Measurements from ENCODE around the gene SCTR. TPM values are rescaled to one million over a fixed set of nuclear protein-coding genes. Genes with fewer than 3 reads are reported as not detected.

Gene SCTR
- total RNA-seq, 1 experiment from 2014 or later = not detected

DNA sequence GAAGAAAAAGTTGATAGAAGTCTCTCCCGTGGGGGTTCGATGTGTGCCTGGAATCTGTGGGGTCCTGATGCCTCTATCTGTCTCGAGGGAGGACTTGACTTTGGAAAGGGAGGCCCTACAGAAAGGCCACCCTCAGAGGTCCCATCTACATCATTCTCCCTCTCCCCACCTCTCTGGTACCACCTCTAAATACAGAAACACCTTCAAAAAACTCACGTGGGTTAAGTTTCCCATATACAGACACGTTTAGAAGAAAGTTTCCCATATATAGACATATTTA, 97.9 kb downstream of the SCTR start:
- H3K4me1 ChIP-seq (ENCODE audit: low read length) = peaks cover 20% of the 10 kb centered on the region
- no peak overlapping the region for H2AFZ ChIP-seq (ENCODE audit: low read length)
- H3K9ac ChIP-seq (ENCODE audit: low read length) = no peak overlapping the region
- H4K20me1 ChIP-seq (ENCODE audit: insufficient read depth, low read depth, low read length) = peaks cover 14% of the 10 kb centered on the region
- H3K27ac ChIP-seq (ENCODE audit: low read length) = no peak overlapping the region
- no peaks in the 10 kb centered on the region; the same call in 1 of the 2 replicates for H3K27me3 ChIP-seq (ENCODE audit: low read length)
- DNase-seq = no peak
- no peaks in the 10 kb centered on the region for H3K9me2 ChIP-seq (replicated peaks; ENCODE audit: insufficient read depth, low read length)
- H3K36me3 ChIP-seq (ENCODE audit: insufficient read depth, low read length) = no peaks in the 10 kb centered on the region
- H3K79me2 ChIP-seq (ENCODE audit: low read length) = no peaks in the 10 kb centered on the region
- H3K4me3 ChIP-seq (ENCODE audit: low read length) = no peak overlapping the region
- H3K9me3 ChIP-seq (ENCODE audit: low read length) = no peaks in the 10 kb centered on the region
- H3K4me2 ChIP-seq (ENCODE audit: low read depth, low read length, poor library complexity, severe bottlenecking) = no peak overlapping the region

DNA sequence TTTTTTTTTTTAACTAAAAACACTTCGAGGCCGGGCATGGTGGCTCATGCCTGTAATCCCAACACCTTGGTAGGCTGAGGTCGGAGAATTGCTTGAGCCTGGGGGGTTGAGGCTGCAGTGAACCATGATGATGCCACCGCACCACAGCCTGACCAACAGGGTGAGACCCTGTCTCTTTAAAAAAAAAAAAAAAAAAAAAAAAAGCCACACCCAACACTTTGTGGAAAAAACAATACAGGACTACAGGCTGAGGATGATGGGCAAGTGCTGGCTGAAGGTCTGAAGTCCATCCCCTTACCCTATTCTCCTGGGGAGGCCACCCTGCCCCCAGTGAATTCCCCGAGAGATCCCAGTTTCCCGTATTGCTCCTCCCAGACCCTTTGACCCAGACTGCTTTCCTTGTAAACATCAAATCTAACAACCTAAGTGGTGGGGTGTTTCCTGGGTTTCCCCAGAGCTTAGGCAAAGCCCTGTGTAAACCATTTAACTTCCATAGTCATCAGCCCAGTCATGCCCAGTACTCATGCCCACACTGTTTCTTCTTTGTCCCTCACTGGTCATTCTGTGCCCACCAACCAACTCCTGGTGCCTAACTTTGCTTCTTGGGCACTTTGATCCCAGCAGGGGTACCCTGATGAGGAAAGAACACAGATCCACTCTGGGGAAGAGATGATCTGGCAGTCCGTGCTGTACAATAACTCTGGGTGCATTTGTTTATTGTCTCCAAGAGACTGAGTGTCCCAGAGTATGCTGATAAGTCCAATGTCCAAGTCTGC, 98.5 kb downstream of the SCTR start:
- Histone ChIP-seq H3K79me2 (ENCODE audit: low read length) (no peaks in the 10 kb centered on the region), H2AFZ (ENCODE audit: low read length) (no peak overlapping the region), H3K4me2 (ENCODE audit: low read depth, low read length, poor library complexity, severe bottlenecking) (no peak overlapping the region), H3K4me3 (ENCODE audit: low read length) (no peak overlapping the region), H3K36me3 (ENCODE audit: insufficient read depth, low read length) (no peaks in the 10 kb centered on the region), H3K27ac (ENCODE audit: low read length) (no peak overlapping the region), H3K4me1 (ENCODE audit: low read length) (peaks cover 15% of the 10 kb centered on the region), H4K20me1 (ENCODE audit: insufficient read depth, low read depth, low read length) (peaks cover 14% of the 10 kb centered on the region), H3K9ac (ENCODE audit: low read length) (no peak overlapping the region), H3K9me2 (replicated peaks; ENCODE audit: insufficient read depth, low read length) (no peaks in the 10 kb centered on the region), H3K9me3 (ENCODE audit: low read length) (no peaks in the 10 kb centered on the region), H3K27me3 (ENCODE audit: low read length) (no peaks in the 10 kb centered on the region; the same call in 1 of the 2 replicates)
- no peak for DNase-seq

DNA sequence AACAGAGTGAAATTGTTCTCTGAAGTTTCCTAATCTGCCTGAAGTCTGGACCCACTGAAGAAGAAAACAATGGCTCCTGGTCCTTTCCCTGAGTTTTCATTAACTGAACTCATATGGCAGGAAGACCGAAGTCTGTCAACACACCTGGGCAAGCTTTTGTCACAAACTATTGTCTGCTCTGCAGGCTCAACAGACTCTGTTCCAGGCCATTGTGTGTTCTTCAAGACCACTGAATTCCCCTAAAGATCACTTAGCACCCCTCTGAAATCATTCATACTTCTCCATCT, 99.2 kb downstream of the SCTR start:
- no peak for DNase-seq
- H3K79me2 ChIP-seq (ENCODE audit: low read length) = no peaks in the 10 kb centered on the region

DNA sequence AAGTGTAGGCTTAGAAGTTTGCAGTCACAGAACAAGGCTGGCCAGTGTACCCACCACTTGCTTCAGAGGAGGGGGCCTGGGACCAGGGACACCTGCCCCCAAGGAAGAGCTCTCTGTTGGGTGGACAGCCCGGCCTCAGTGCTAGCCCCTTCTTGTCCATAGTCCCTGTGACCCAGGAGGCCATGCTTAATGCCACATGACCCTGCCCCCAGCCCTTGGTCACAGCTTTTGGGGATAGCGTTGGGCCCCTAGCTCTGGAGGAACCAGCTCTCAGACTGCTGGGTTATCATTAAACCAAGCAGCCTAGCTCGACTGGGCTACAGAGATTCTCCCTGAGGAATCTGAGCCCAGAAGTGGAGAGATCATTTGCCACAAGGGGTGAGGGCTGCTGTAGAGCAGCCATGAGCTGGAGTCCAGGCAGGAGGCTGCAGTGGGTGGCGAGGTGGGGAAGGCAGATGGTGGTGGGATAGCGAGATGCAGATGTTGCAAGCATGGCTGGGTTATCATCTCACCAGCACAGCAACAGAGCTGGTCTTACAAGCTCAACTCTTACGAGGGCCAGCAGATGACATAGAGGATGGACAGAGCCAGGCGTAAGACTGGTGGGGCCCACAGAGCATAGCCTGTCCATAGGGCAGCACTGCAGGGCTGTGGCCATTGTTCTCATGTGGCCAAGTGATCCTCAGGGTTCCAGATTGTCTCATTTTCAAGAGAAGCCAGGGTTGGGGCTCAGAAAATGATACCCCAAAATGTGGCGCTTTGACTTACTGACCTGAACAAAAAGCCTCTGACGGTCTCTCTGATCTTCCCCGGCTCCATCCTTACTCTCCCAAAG, 99.8 kb downstream of the SCTR start:
- Histone ChIP-seq H3K27ac (ENCODE audit: low read length) (no peak overlapping the region), H3K27me3 (ENCODE audit: low read length) (no peaks in the 10 kb centered on the region), H3K9ac (ENCODE audit: low read length) (no peak overlapping the region), H4K20me1 (ENCODE audit: insufficient read depth, low read depth, low read length) (peaks cover 3% of the 10 kb centered on the region), H3K36me3 (ENCODE audit: insufficient read depth, low read length) (no peaks in the 10 kb centered on the region), H3K9me3 (ENCODE audit: low read length) (no peaks in the 10 kb centered on the region), H3K4me1 (ENCODE audit: low read length) (peaks cover 2% of the 10 kb centered on the region), H3K4me3 (ENCODE audit: low read length) (no peak overlapping the region), H3K4me2 (ENCODE audit: low read depth, low read length, poor library complexity, severe bottlenecking) (no peak overlapping the region), H2AFZ (ENCODE audit: low read length) (no peak overlapping the region), H3K9me2 (replicated peaks; ENCODE audit: insufficient read depth, low read length) (no peaks in the 10 kb centered on the region), H3K79me2 (ENCODE audit: low read length) (no peaks in the 10 kb centered on the region)
- DNase-seq = no peak

More for the DNA sequence above, 99.2 kb downstream of the SCTR start:
- H3K4me2 ChIP-seq (ENCODE audit: low read depth, low read length, poor library complexity, severe bottlenecking) = no peak overlapping the region
- H3K4me1 ChIP-seq (ENCODE audit: low read length) = peaks cover 8% of the 10 kb centered on the region
- H4K20me1 ChIP-seq (ENCODE audit: insufficient read depth, low read depth, low read length) = peaks cover 8% of the 10 kb centered on the region
- H3K9ac ChIP-seq (ENCODE audit: low read length) = no peak overlapping the region
- H3K9me2 ChIP-seq (replicated peaks; ENCODE audit: insufficient read depth, low read length) = no peaks in the 10 kb centered on the region
- H3K27me3 ChIP-seq (ENCODE audit: low read length) = no peaks in the 10 kb centered on the region; the same call in 1 of the 2 replicates
- no peak overlapping the region for H3K4me3 ChIP-seq (ENCODE audit: low read length)
- H3K27ac ChIP-seq (ENCODE audit: low read length) = no peak overlapping the region
- no peaks in the 10 kb centered on the region for H3K36me3 ChIP-seq (ENCODE audit: insufficient read depth, low read length)
- no peaks in the 10 kb centered on the region for H3K9me3 ChIP-seq (ENCODE audit: low read length)
- H2AFZ ChIP-seq (ENCODE audit: low read length) = no peak overlapping the region

DNA sequence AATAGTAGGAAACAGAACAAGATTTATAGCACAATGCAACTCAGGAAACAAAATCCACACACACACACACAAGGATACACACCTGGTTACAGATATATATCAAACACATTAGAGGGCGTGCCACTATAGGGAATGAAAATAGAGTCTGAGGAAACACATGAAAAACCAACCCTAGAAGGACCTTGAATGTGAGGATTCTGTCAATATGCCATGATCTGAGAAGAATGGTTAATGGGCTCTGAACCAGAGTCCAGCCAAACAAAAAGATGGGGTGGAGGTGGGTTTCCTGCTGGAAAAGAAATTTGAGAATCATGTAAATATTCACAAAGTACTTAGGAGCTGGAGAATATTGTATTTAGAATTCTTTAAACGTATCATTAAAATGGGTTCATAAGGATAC, 100.5 kb downstream of the SCTR start:
- Histone ChIP-seq H3K9me2 (replicated peaks; ENCODE audit: insufficient read depth, low read length) (no peaks in the 10 kb centered on the region), H3K9ac (ENCODE audit: low read length) (no peak overlapping the region), H3K36me3 (ENCODE audit: insufficient read depth, low read length) (no peaks in the 10 kb centered on the region), H2AFZ (ENCODE audit: low read length) (no peak overlapping the region), H3K4me1 (ENCODE audit: low read length) (no peaks in the 10 kb centered on the region), H3K9me3 (ENCODE audit: low read length) (no peaks in the 10 kb centered on the region), H3K4me3 (ENCODE audit: low read length) (no peak overlapping the region), H3K27ac (ENCODE audit: low read length) (no peak overlapping the region), H3K27me3 (ENCODE audit: low read length) (no peaks in the 10 kb centered on the region), H4K20me1 (ENCODE audit: insufficient read depth, low read depth, low read length) (no peaks in the 10 kb centered on the region; the same call in 1 of the 2 replicates), H3K79me2 (ENCODE audit: low read length) (no peaks in the 10 kb centered on the region), H3K4me2 (ENCODE audit: low read depth, low read length, poor library complexity, severe bottlenecking) (no peak overlapping the region)
- no peak for DNase-seq

DNA sequence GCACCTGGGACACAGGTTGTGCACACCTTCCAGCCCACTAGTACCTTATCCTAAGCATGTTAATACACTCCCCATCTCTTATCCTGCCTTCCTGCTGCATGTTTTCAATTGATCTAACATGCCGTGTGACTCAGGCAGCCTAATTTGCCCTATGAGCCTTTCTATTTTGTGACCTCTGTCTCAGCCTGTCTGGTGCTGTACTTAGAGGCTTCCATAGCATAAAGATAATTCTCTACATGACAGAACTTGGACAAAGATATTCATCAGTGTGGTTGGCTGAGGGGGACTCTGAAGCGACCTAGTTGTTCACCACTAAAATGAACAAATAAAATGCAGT, 101.2 kb downstream of the SCTR start:
- no peak for DNase-seq
- Histone ChIP-seq H3K9me2 (replicated peaks; ENCODE audit: insufficient read depth, low read length) (no peaks in the 10 kb centered on the region), H3K27ac (ENCODE audit: low read length) (no peak overlapping the region), H3K4me2 (ENCODE audit: low read depth, low read length, poor library complexity, severe bottlenecking) (no peak overlapping the region), H3K27me3 (ENCODE audit: low read length) (no peaks in the 10 kb centered on the region), H3K4me3 (ENCODE audit: low read length) (no peak overlapping the region), H3K9me3 (ENCODE audit: low read length) (no peaks in the 10 kb centered on the region), H2AFZ (ENCODE audit: low read length) (no peak overlapping the region), H3K4me1 (ENCODE audit: low read length) (no peaks in the 10 kb centered on the region), H3K9ac (ENCODE audit: low read length) (no peak overlapping the region), H3K36me3 (ENCODE audit: insufficient read depth, low read length) (no peaks in the 10 kb centered on the region), H4K20me1 (ENCODE audit: insufficient read depth, low read depth, low read length) (no peaks in the 10 kb centered on the region; the same call in 1 of the 2 replicates), H3K79me2 (ENCODE audit: low read length) (no peaks in the 10 kb centered on the region)

GRCh38 chr2:119422360-119423107, 101.7 kb downstream of the SCTR start:
- DNase-seq = no peak
- Histone ChIP-seq H3K9me2 (replicated peaks; ENCODE audit: insufficient read depth, low read length) (no peaks in the 10 kb centered on the region), H3K9me3 (ENCODE audit: low read length) (no peaks in the 10 kb centered on the region), H2AFZ (ENCODE audit: low read length) (no peak overlapping the region), H4K20me1 (ENCODE audit: insufficient read depth, low read depth, low read length) (no peaks in the 10 kb centered on the region; the same call in 1 of the 2 replicates), H3K4me3 (ENCODE audit: low read length) (no peak overlapping the region), H3K79me2 (ENCODE audit: low read length) (no peaks in the 10 kb centered on the region), H3K4me1 (ENCODE audit: low read length) (no peaks in the 10 kb centered on the region), H3K36me3 (ENCODE audit: insufficient read depth, low read length) (no peaks in the 10 kb centered on the region), H3K27me3 (ENCODE audit: low read length) (no peaks in the 10 kb centered on the region), H3K4me2 (ENCODE audit: low read depth, low read length, poor library complexity, severe bottlenecking) (no peak overlapping the region), H3K27ac (ENCODE audit: low read length) (no peak overlapping the region), H3K9ac (ENCODE audit: low read length) (no peak overlapping the region)

GRCh38 chr2:119421741-119422140, 102.5 kb downstream of the SCTR start:
- Histone ChIP-seq H3K9me3 (ENCODE audit: low read length) (no peaks in the 10 kb centered on the region), H3K9ac (ENCODE audit: low read length) (no peak overlapping the region), H3K36me3 (ENCODE audit: insufficient read depth, low read length) (no peaks in the 10 kb centered on the region), H3K27me3 (ENCODE audit: low read length) (no peaks in the 10 kb centered on the region), H3K4me1 (ENCODE audit: low read length) (no peaks in the 10 kb centered on the region; the same call in 1 of the 2 replicates), H3K4me3 (ENCODE audit: low read length) (no peak overlapping the region), H3K27ac (ENCODE audit: low read length) (no peak overlapping the region), H3K4me2 (ENCODE audit: low read depth, low read length, poor library complexity, severe bottlenecking) (no peak overlapping the region), H3K9me2 (replicated peaks; ENCODE audit: insufficient read depth, low read length) (no peaks in the 10 kb centered on the region), H2AFZ (ENCODE audit: low read length) (no peak overlapping the region), H4K20me1 (ENCODE audit: insufficient read depth, low read depth, low read length) (no peaks in the 10 kb centered on the region; the same call in 1 of the 2 replicates), H3K79me2 (ENCODE audit: low read length) (no peaks in the 10 kb centered on the region)
- no peak for DNase-seq

Measured in Karpas-422 (cell line).